ENCODE results near the gene MEIOSIN. TPM values are rescaled to one million over a fixed set of nuclear protein-coding genes. Genes with fewer than 3 reads are reported as not detected.
A peak's percentile ranks its signal among the peaks of the same experiment; 100 is the strongest.

Gene MEIOSIN
- total RNA-seq, 4 donors from 2014 or later = not detected

- in situ Hi-C loops (cut with MboI; ENCODE audit: low pct_ligation_motif_present in 1 of 4, low pct_unique_long_range_greater_than_20kb in 1 of 4, low sequenced_read_pairs in 3 of 4) (no loop called here), intact Hi-C loops (cut with DNase I; ENCODE audit: low total_unique reads) (no loop called here)
- H3K27ac ChIP-seq = peak overlapping the region; percentile 81 to 97 (median 88)
- peaks cover 0 to 13% (median 4%) of the 10 kb centered on the region in 4 donors for H3K36me3 ChIP-seq
- H3K27me3 ChIP-seq = no peaks in the 10 kb centered on the region
- peak overlapping the region in 3 of 4 donors; percentile 38 to 53 (median 42) for H3K4me3 ChIP-seq
- peak; percentile 52 for DNase-seq
- 40 to 73% methylated on average over 4 to 26 of the region's 26 CpGs for WGBS, 2 donors (ENCODE audit: low coverage in 1 of 2)
- TF ChIP-seq POLR2AphosphoS5 (IDR thresholded peaks at IDR 0.05) = peak; percentile 23 to 64 (median 57)
- TF ChIP-seq EP300 (IDR thresholded peaks at IDR 0.05; ENCODE audit: low read depth) = no peak
- peak; percentile 26 for TF ChIP-seq POLR2A (IDR thresholded peaks at IDR 0.05)
- H3K4me1 ChIP-seq = peaks cover 12 to 55% (median 49%) of the 10 kb centered on the region in 4 donors
- no peaks in the 10 kb centered on the region for H3K9me3 ChIP-seq
Measured at GRCh38 chr19:45782820-45783785, 49.9 kb downstream of the MEIOSIN start.

- H3K27ac ChIP-seq = peak overlapping the region; percentile 81 to 97 (median 88)
- WGBS, 2 donors (ENCODE audit: low coverage in 1 of 2) = 80% methylated on average over 4 of the region's 4 CpGs; no CpG with 5 or more reads in 1 of the 2 donors
- no peak for DNase-seq
- no peaks in the 10 kb centered on the region for H3K27me3 ChIP-seq
- H3K9me3 ChIP-seq = no peaks in the 10 kb centered on the region
- in situ Hi-C loops (cut with MboI; ENCODE audit: low pct_ligation_motif_present in 1 of 4, low pct_unique_long_range_greater_than_20kb in 1 of 4, low sequenced_read_pairs in 3 of 4) = no loop called here
- H3K36me3 ChIP-seq = peaks cover 0 to 13% (median 4%) of the 10 kb centered on the region in 4 donors
- TF ChIP-seq CTCF (IDR thresholded peaks at IDR 0.05) (no peak), EP300 (IDR thresholded peaks at IDR 0.05; ENCODE audit: low read depth) (no peak), POLR2AphosphoS5 (IDR thresholded peaks at IDR 0.05) (no peak), POLR2A (IDR thresholded peaks at IDR 0.05) (no peak)
- H3K4me1 ChIP-seq = peaks cover 7 to 47% (median 41%) of the 10 kb centered on the region in 4 donors
- intact Hi-C loops (cut with DNase I; ENCODE audit: low total_unique reads) = no loop called here
- no peak overlapping the region for H3K4me3 ChIP-seq
Measured at GRCh38 chr19:45784096-45784495, 50.9 kb downstream of the MEIOSIN start.

GRCh38 chr19:45785097-45785496, 51.9 kb downstream of the MEIOSIN start:
- 40 to 69% methylated on average over 1 to 5 of the region's 5 CpGs for WGBS, 2 donors (ENCODE audit: low coverage in 1 of 2)
- Histone ChIP-seq H3K27me3 (no peaks in the 10 kb centered on the region), H3K4me3 (no peak overlapping the region), H3K4me1 (peaks cover 7 to 37% (median 32%) of the 10 kb centered on the region in 4 donors), H3K9me3 (no peaks in the 10 kb centered on the region), H3K27ac (peak overlapping the region; percentile 81 to 97 (median 88)), H3K36me3 (peaks cover 0 to 17% (median 4%) of the 10 kb centered on the region in 4 donors)
- intact Hi-C loops (cut with DNase I; ENCODE audit: low total_unique reads) (no loop called here), in situ Hi-C loops (cut with MboI; ENCODE audit: low pct_ligation_motif_present in 1 of 4, low pct_unique_long_range_greater_than_20kb in 1 of 4, low sequenced_read_pairs in 3 of 4) (no loop called here)
- TF ChIP-seq POLR2AphosphoS5 (IDR thresholded peaks at IDR 0.05) (no peak), POLR2A (IDR thresholded peaks at IDR 0.05) (no peak)
- no peak for DNase-seq

- in situ Hi-C loops (cut with MboI; ENCODE audit: low pct_ligation_motif_present in 1 of 4, low pct_unique_long_range_greater_than_20kb in 1 of 4, low sequenced_read_pairs in 3 of 4) = no loop called here
- TF ChIP-seq POLR2AphosphoS5 (IDR thresholded peaks at IDR 0.05) (no peak), POLR2A (IDR thresholded peaks at IDR 0.05) (no peak), CTCF (IDR thresholded peaks at IDR 0.05) (no peak), EP300 (IDR thresholded peaks at IDR 0.05; ENCODE audit: low read depth) (no peak)
- Histone ChIP-seq H3K27me3 (no peaks in the 10 kb centered on the region), H3K36me3 (peaks cover 0 to 17% (median 4%) of the 10 kb centered on the region in 4 donors), H3K9me3 (no peaks in the 10 kb centered on the region), H3K4me1 (peaks cover 8 to 35% (median 29%) of the 10 kb centered on the region in 4 donors), H3K4me3 (no peak overlapping the region), H3K27ac (peak overlapping the region in 3 of 4 donors; percentile 81 to 97 (median 87))
- intact Hi-C loops (cut with DNase I; ENCODE audit: low total_unique reads) = no loop called here
- no peak for DNase-seq
- WGBS, 2 donors (ENCODE audit: low coverage in 1 of 2) = 92% methylated on average over 48 of the region's 57 CpGs; no CpG with 5 or more reads in 1 of the 2 donors
Measured at GRCh38 chr19:45785781-45786532, 52.7 kb downstream of the MEIOSIN start.

Measured in transverse colon (tissue), 4 donors.